Suprapubic skin (tissue), 4 donors: ENCODE measurements around the gene PNKP. TPM values are rescaled to one million over a fixed set of nuclear protein-coding genes. Genes with fewer than 3 reads are reported as not detected.

Experiments
- DNase-seq, 2 donors: peaks; one replicate each; pipeline ENCODE4 v3.0.0-alpha.2; 2019; ENCODE audit warnings: low spot score in 2 of 2
- H3K27ac ChIP-seq: fragments of 200-600 bp; sonication (generic); one replicate; pipeline ENCODE4 v1.5.1; 2019
- H3K27me3 ChIP-seq: fragments of 200-600 bp; sonication (generic); one replicate; pipeline ENCODE4 v1.5.1; 2019
- H3K36me3 ChIP-seq: fragments of 200-600 bp; sonication (generic); one replicate; pipeline ENCODE4 v1.5.1; 2019
- H3K4me1 ChIP-seq: fragments of 200-600 bp; sonication (generic); one replicate; pipeline ENCODE4 v1.5.1; 2019
- H3K4me3 ChIP-seq: fragments of 200-600 bp; sonication (generic); one replicate; pipeline ENCODE4 v1.5.1; 2019; ENCODE audit warnings: mild to moderate bottlenecking
- H3K9me3 ChIP-seq: fragments of 200-600 bp; sonication (generic); one replicate; pipeline ENCODE4 v1.5.1; 2019
- EP300 ChIP-seq: sonication (generic); formaldehyde crosslinking; IDR thresholded peaks from one replicate; pipeline ENCODE4 v1.6.1; 2017; ENCODE audit warnings: antibody characterized with exemption
- POLR2A ChIP-seq, 2 donors: fragments of 450-650 bp; IDR thresholded peaks; one replicate each; pipeline ENCODE4 v1.6.1; 2017; ENCODE audit warnings: antibody characterized with exemption in 2 of 2, mild to moderate bottlenecking in 2 of 2, moderate library complexity in 2 of 2
- POLR2AphosphoS5 ChIP-seq, 3 donors: sonication (generic); formaldehyde crosslinking; IDR thresholded peaks; one replicate each; pipeline ENCODE4 v1.6.1; 2017; ENCODE audit warnings: antibody characterized with exemption in 3 of 3
- WGBS: methylation state at CpG from one replicate; pipeline ENCODE4 v1.1.5; 2018; 5-methylcytosine and 5-hydroxymethylcytosine counted together
- total RNA-seq, 4 donors: library from RNA; depleted of rRNA; stranded (reverse); fragments of >200 nt; gene quantifications; one replicate each; pipeline ENCODE4 v1.1.0, GENCODE V29; 2016
- TF ChIP-seq, protein P1 (sequence below), 2 donors: fragments of 200-600 bp in 1 of 2; fragments of 450-650 bp in 1 of 2; sonication (generic) in 1 of 2; IDR thresholded peaks; one replicate each; pipeline ENCODE4 v1.5.1; 2016 to 2019; ENCODE audit warnings: antibody characterized with exemption in 2 of 2, mild to moderate bottlenecking in 1 of 2, moderate library complexity in 1 of 2

The PNKP gene
- total RNA-seq, 4 donors from 2014 or later = 26.0 to 53.3 (median 40.5) TPM

DNA sequence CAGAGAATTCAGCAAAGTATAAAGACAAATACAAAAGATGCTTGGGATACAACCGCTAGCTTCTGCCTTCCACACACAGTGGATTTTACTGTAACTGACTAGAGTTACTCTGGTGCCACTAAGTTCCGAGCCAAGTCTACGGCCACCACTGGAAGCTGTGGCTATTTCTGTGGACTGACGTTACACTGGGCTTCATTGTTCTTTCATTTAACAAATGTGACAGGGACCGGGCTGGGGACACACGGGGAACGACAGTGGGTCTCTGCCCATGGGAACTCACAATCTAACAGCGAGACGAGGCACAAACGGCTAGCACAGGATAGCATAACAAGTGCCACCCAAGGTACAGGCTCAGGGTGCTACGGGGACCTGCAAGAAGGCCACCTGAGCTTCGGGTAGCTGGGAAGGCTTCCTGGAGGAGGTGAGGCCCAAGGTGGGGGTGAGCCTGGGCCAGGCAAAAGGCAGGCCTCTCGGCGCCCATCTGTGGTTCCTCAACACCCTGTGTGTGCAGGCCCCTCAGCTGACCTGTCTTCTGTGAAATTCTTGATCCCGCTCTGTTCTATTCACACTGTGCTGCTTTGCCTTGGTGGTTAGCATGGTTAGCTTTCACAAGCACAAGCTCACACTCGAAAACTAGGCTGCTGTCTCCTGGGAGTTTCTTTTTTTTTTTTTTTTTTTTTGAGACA, 39.6 kb upstream of the PNKP start:
- H3K4me3 ChIP-seq = no peak overlapping the region
- H3K9me3 ChIP-seq = no peaks in the 10 kb centered on the region
- no peak overlapping the region for H3K27ac ChIP-seq
- 95% methylated on average over 16 of the region's 16 CpGs for WGBS
- TF ChIP-seq POLR2A (IDR thresholded peaks at IDR 0.05) = no peak
- TF ChIP-seq, protein P1, sequence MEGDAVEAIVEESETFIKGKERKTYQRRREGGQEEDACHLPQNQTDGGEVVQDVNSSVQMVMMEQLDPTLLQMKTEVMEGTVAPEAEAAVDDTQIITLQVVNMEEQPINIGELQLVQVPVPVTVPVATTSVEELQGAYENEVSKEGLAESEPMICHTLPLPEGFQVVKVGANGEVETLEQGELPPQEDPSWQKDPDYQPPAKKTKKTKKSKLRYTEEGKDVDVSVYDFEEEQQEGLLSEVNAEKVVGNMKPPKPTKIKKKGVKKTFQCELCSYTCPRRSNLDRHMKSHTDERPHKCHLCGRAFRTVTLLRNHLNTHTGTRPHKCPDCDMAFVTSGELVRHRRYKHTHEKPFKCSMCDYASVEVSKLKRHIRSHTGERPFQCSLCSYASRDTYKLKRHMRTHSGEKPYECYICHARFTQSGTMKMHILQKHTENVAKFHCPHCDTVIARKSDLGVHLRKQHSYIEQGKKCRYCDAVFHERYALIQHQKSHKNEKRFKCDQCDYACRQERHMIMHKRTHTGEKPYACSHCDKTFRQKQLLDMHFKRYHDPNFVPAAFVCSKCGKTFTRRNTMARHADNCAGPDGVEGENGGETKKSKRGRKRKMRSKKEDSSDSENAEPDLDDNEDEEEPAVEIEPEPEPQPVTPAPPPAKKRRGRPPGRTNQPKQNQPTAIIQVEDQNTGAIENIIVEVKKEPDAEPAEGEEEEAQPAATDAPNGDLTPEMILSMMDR (IDR thresholded peaks at IDR 0.05) = no peak
- TF ChIP-seq EP300 = no peak
- no peak for TF ChIP-seq POLR2AphosphoS5 (IDR thresholded peaks at IDR 0.05)
- no peaks in the 10 kb centered on the region for H3K4me1 ChIP-seq
- no peaks in the 10 kb centered on the region for H3K27me3 ChIP-seq
- peaks cover 34% of the 10 kb centered on the region for H3K36me3 ChIP-seq
- DNase-seq = no peak

DNA sequence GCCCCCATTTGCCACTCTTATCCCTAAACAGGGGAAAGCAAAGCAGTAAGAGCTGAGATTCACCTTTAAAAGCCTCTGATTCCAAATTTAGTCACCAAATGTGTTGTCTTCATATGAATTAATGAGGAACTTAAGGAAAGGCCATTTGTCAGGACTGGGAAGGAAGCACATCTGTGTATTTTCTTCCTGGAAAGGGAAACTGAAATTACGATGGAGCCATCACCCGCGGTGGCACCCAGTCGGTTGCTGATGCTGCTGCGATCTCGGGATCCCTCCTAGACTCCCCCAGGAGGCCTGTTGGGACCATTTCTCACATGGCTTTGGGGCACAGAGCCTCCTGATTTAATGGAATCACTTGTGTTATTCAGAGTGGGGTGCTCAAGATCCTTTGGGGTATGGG, 36.8 kb upstream of the PNKP start:
- H3K4me1 ChIP-seq = no peaks in the 10 kb centered on the region
- H3K9me3 ChIP-seq = no peaks in the 10 kb centered on the region
- TF ChIP-seq EP300 = no peak
- no peak for TF ChIP-seq POLR2A (IDR thresholded peaks at IDR 0.05)
- TF ChIP-seq POLR2AphosphoS5 (IDR thresholded peaks at IDR 0.05) = no peak
- TF ChIP-seq, protein P1 (IDR thresholded peaks at IDR 0.05) = no peak
- 70% methylated on average over 6 of the region's 6 CpGs for WGBS
- peaks cover 27% of the 10 kb centered on the region for H3K36me3 ChIP-seq
- H3K27ac ChIP-seq = no peak overlapping the region
- H3K4me3 ChIP-seq = no peak overlapping the region
- H3K27me3 ChIP-seq = no peaks in the 10 kb centered on the region
- no peak for DNase-seq

DNA sequence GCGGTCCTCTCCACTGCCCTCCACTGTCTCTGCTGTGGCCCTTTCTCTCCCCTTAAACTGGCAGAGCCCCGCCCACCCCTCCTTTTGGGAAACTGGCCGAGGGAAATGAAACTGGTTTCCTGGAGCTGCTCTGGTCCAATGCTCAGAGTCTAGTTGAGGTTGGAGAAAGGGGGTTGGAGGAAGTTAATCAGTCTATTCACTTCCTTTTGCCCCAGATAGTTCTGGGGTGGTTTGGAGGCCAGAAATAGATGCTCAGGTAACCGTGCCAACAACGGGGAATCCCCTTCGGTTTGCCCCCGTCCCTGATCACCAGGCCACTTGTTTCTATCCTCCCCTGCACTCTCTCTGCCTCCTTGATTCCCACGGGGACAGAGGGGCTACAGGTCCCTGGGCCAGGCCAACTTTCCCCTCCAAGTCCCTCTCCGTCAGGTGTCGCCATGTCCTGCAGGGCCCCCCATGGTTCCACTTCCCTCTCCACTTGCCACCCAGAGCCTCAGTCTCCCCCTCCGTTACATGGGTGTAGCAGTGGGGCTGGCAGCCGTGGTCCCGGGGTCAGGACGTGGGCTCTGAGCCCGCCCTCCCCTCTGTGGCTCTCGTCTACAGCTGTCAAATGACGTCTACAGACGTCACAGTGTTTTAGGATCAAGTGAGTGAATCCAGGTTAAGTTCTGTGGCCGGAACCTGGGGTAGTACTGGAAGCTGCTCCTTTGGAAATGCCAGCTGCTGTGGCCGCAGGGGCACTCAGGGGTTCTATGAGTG, 29.7 kb upstream of the PNKP start, which contains the start of gene IL4I1:
Gene IL4I1 (minus strand): TSS at position 25 of the 759 bp plus-strand sequence. CDS start 727 bp downstream, outside the sequence.
- DNase-seq = no peak

DNA sequence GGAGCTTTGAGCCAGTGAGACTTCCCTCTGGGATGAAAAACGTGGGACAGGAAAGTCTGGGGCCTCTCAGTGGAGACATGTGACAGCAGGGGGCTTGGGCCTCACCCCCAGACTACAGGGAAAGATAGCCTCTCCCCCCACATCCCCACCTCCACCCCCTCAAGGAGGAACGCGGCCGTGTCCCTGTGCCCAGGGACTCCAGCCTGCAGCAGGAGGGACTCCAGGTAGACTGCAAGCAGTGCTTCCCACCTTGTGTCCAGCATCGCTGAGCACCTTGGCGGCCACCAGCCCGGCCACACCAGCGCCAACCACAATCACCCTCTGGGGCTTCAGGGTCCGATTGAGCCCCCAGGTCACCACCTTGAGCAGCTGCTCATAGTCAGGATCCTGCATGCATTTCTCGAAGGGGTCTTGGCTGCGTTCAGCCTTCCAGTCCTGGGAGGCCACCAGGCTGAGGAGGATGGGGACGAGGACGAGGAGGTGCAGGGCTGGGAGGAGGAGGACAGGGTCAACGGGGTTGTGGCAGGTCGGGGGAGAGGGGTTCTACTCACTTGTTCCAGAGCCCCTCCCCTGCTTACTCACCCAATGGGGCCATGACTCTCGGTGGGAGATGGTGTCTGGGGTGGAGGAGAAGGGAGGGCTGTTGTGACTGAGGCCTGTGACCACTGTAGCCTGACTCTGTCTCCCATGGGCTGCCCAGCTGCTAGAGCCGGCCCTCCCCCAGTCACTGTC, 28.4 kb upstream of the PNKP start:
- Histone ChIP-seq H3K4me1 (peaks cover 23% of the 10 kb centered on the region), H3K9me3 (no peaks in the 10 kb centered on the region), H3K4me3 (no peak overlapping the region), H3K36me3 (no peaks in the 10 kb centered on the region), H3K27me3 (no peaks in the 10 kb centered on the region), H3K27ac (no peak overlapping the region)
- TF ChIP-seq, protein P1 (IDR thresholded peaks at IDR 0.05) = no peak
- TF ChIP-seq POLR2AphosphoS5 (IDR thresholded peaks at IDR 0.05) (no peak), POLR2A (IDR thresholded peaks at IDR 0.05) (no peak), EP300 (no peak)
- no peak for DNase-seq
- 62% methylated on average over 7 of the region's 17 CpGs for WGBS

More for the DNA sequence above, 29.7 kb upstream of the PNKP start, which contains the start of gene IL4I1:
- Histone ChIP-seq H3K27me3 (no peaks in the 10 kb centered on the region), H3K9me3 (no peaks in the 10 kb centered on the region), H3K27ac (peak within 1 kb of the TSS; percentile 51), H3K4me1 (peaks cover 19% of the 10 kb centered on the region), H3K4me3 (peak within 1 kb of the TSS; percentile 5), H3K36me3 (no peaks in the 10 kb centered on the region)
- WGBS = 19% methylated on average over 19 of the region's 20 CpGs
- TF ChIP-seq POLR2A (IDR thresholded peaks at IDR 0.05) = no peak
- TF ChIP-seq POLR2AphosphoS5 (IDR thresholded peaks at IDR 0.05) = no peak
- TF ChIP-seq EP300 = no peak
- TF ChIP-seq, protein P1 (IDR thresholded peaks at IDR 0.05) = no peak
